GM12878 (cell line): ENCODE results near the gene ATP5F1D.

ENCODE experiments used
- BRCA1 ChIP-seq: IDR thresholded peaks from 2 replicates; pipeline ENCODE4 v1.6.1; 2011; ENCODE audit warnings: low read depth, low read length, improper control_type of control experiment
- CTCF ChIP-seq, 3 experiments: IDR thresholded peaks in 2 of 3; conservative IDR thresholded peaks in 1 of 3; 2 replicates each; pipeline ENCODE4 v1.5.1; 2011; ENCODE audit warnings: low read depth in 3 of 3, low read length in 3 of 3, mild to moderate bottlenecking in 3 of 3, control low read depth in 2 of 3, moderate library complexity in 2 of 3, inconsistent platforms in 1 of 3, mixed read lengths in 1 of 3; ENCODE audit not compliant: control insufficient read depth in 2 of 3, insufficient read depth in 1 of 3; ENCODE audit errors: extremely low read depth in 1 of 3
- ESRRA ChIP-seq: IDR thresholded peaks from 2 replicates; pipeline ENCODE4 v1.6.1; 2012; ENCODE audit warnings: mild to moderate bottlenecking, low read length, improper control_type of control experiment
- EZH2 ChIP-seq: IDR thresholded peaks from 2 replicates; pipeline ENCODE4 v1.6.1; 2012; ENCODE audit warnings: low read depth, mild to moderate bottlenecking, control low read depth, inconsistent platforms, low read length, borderline replicate concordance; ENCODE audit not compliant: control insufficient read depth
- NFXL1 ChIP-seq: fragments of 450-650 bp; IDR thresholded peaks from 2 replicates; pipeline ENCODE4 v1.6.1; 2017; ENCODE audit warnings: antibody characterized with exemption, mild to moderate bottlenecking, borderline replicate concordance
- NR2C2 ChIP-seq: IDR thresholded peaks from 2 replicates; pipeline ENCODE4 v1.6.1; 2011; ENCODE audit warnings: borderline replicate concordance, low read depth; ENCODE audit not compliant: control insufficient read depth, insufficient read length
- POLR2A ChIP-seq: IDR thresholded peaks from 2 replicates; pipeline ENCODE4 v1.6.1; 2011; ENCODE audit warnings: low read depth, mild to moderate bottlenecking, low read length
- POLR2AphosphoS5 ChIP-seq: IDR thresholded peaks from 2 replicates; pipeline ENCODE4 v1.6.1; 2011; ENCODE audit warnings: mild to moderate bottlenecking, low read length, inconsistent platforms
- RCOR1 ChIP-seq: conservative IDR thresholded peaks from 2 replicates; pipeline ENCODE4 v1.6.1; 2012; ENCODE audit warnings: low read depth, low read length, improper control_type of control experiment
- SMC3 ChIP-seq: IDR thresholded peaks from 2 replicates; pipeline ENCODE4 v1.6.1; 2011; ENCODE audit warnings: low read length, improper control_type of control experiment, borderline replicate concordance
- SUZ12 ChIP-seq: fragments of 200-600 bp; sonication (generic); IDR thresholded peaks from one replicate; pipeline ENCODE4 v1.6.1; 2018; ENCODE audit warnings: antibody characterized with exemption, mild to moderate bottlenecking; ENCODE audit not compliant: unreplicated experiment
- TCF12 ChIP-seq: IDR thresholded peaks from 2 replicates; pipeline ENCODE4 v1.6.1; 2011; ENCODE audit warnings: low read depth, mild to moderate bottlenecking, low read length
- ZNF274 ChIP-seq: IDR thresholded peaks from one replicate; pipeline ENCODE4 v1.8.0; 2011; ENCODE audit not compliant: insufficient read length, insufficient read depth

GRCh38 chr19:1261538-1261797 lies 19.9 kb downstream of the ATP5F1D start:
- TF ChIP-seq EZH2 = no peak
- TF ChIP-seq CTCF (IDR thresholded peaks at IDR 0.05 in 2 of 3, conservative IDR thresholded peaks at IDR 0.05 in 1 of 3; ENCODE audit: control insufficient read depth in 2 of 3, extremely low read depth in 1 of 3, insufficient read depth in 1 of 3, low read depth in 3 of 3, low read length in 3 of 3) = peak in 1 of 3 experiments; percentile 21; a peak in 1 of 6 replicates
- no peak for TF ChIP-seq RCOR1
- no peak for TF ChIP-seq NFXL1
- no peak for TF ChIP-seq POLR2AphosphoS5
- no peak for TF ChIP-seq NR2C2
- TF ChIP-seq BRCA1 = no peak
- no peak for TF ChIP-seq TCF12
- TF ChIP-seq POLR2A = no peak; the same call in 1 of the 2 replicates
- no peak for TF ChIP-seq ZNF274
- no peak for TF ChIP-seq SUZ12
- no peak for TF ChIP-seq SMC3
- TF ChIP-seq ESRRA = no peak
